PC-3 (cell line): Measurements from ENCODE around the gene SOWAHC. TPM values are rescaled to one million over a fixed set of nuclear protein-coding genes. Genes with fewer than 3 reads are reported as not detected.

ENCODE experiments used
- ATAC-seq: fragments of 200-7000 bp; cut with Tn5 transposase; 2 replicates; pipeline ENCODE4 v1.9.1; 2020; ENCODE audit warnings: mild to moderate bottlenecking, moderate library complexity
- BruUV-seq: library from RNA; stranded (reverse); fragments of 400-500 nt; replicated peaks from 2 replicates; lab custom pipeline; 2021; lab: Mats Ljungman, UMichigan
- CTCF ChIA-PET: fragments of 300-600 bp; sonication (Branson Sonifier 250); formaldehyde crosslinking; loops from one replicate; lab custom pipeline; 2022; ENCODE audit warnings: antibody characterized with exemption; lab: Charles Lee
- POLR2A ChIA-PET: fragments of 300-600 bp; sonication (Branson Sonifier 250); formaldehyde crosslinking; loops from one replicate; lab custom pipeline; 2022; ENCODE audit warnings: antibody characterized with exemption; ENCODE audit not compliant: unreplicated experiment; lab: Charles Lee
- DNase-seq: peaks from one replicate; pipeline ENCODE4 v3.0.0-alpha.2; 2015
- H2AFZ ChIP-seq: fragments of 300-600 bp; sonication (generic); 2 replicates; pipeline ENCODE4 v1.6.0; 2016; ENCODE audit warnings: antibody characterized with exemption, low read length
- H3F3A ChIP-seq: fragments of 300-600 bp; sonication (generic); one replicate; pipeline ENCODE4 v1.6.0; 2017; ENCODE audit warnings: antibody characterized with exemption, low read length, control low read depth, mild to moderate bottlenecking; ENCODE audit not compliant: unreplicated experiment
- H3K27ac ChIP-seq: fragments of 300-600 bp; sonication (generic); 2 replicates; pipeline ENCODE4 v1.5.1; 2016; ENCODE audit warnings: mild to moderate bottlenecking, low read length
- H3K27me3 ChIP-seq: fragments of 300-600 bp; sonication (generic); 2 replicates; pipeline ENCODE4 v1.6.1; 2016; ENCODE audit warnings: low read length, mixed read lengths
- H3K36me3 ChIP-seq: fragments of 300-600 bp; sonication (generic); 2 replicates; pipeline ENCODE4 v1.6.1; 2016; ENCODE audit warnings: low read depth, mixed run types, low read length, mixed read lengths
- H3K4me1 ChIP-seq: fragments of 300-600 bp; sonication (generic); 2 replicates; pipeline ENCODE4 v1.5.1; 2016; ENCODE audit warnings: low read length; ENCODE audit not compliant: insufficient read depth
- H3K4me2 ChIP-seq: fragments of 300-600 bp; sonication (generic); 2 replicates; pipeline ENCODE4 v1.6.0; 2016; ENCODE audit warnings: low read length
- H3K4me3 ChIP-seq: fragments of 300-600 bp; sonication (generic); 2 replicates; pipeline ENCODE4 v1.5.1; 2016; ENCODE audit warnings: mild to moderate bottlenecking, low read length, mixed read lengths
- H3K79me2 ChIP-seq: fragments of 300-600 bp; sonication (generic); 2 replicates; pipeline ENCODE4 v1.6.1; 2017; ENCODE audit warnings: low read length, mixed read lengths
- H3K9ac ChIP-seq: fragments of 300-600 bp; sonication (generic); 2 replicates; pipeline ENCODE4 v1.6.0; 2016; ENCODE audit warnings: mild to moderate bottlenecking, low read length
- H3K9me2 ChIP-seq: fragments of 300-600 bp; sonication (generic); replicated peaks from 2 replicates; pipeline ENCODE4 v1.6.1; 2016; ENCODE audit warnings: mixed run types, low read length, mixed read lengths
- H3K9me3 ChIP-seq: fragments of 300-600 bp; sonication (generic); 2 replicates; pipeline ENCODE4 v1.6.1; 2016; ENCODE audit warnings: low read length, mixed read lengths
- H4K20me1 ChIP-seq: fragments of 300-600 bp; sonication (generic); 2 replicates; pipeline ENCODE4 v1.6.1; 2016; ENCODE audit warnings: low read length, mixed read lengths
- CTCF ChIP-seq: fragments of 300-600 bp; sonication (generic); conservative IDR thresholded peaks from 2 replicates; pipeline ENCODE4 v1.5.1; 2017; ENCODE audit warnings: antibody characterized with exemption, low read depth, mild to moderate bottlenecking, low read length
- EZH2 ChIP-seq: fragments of 300-600 bp; sonication (generic); IDR thresholded peaks from one replicate; pipeline ENCODE4 v1.6.1; 2017; ENCODE audit warnings: antibody characterized with exemption, mild to moderate bottlenecking, low read length; ENCODE audit not compliant: unreplicated experiment
- EZH2phosphoT487 ChIP-seq: fragments of 300-600 bp; sonication (generic); IDR thresholded peaks from 2 replicates; pipeline ENCODE4 v1.6.1; 2018; ENCODE audit warnings: mild to moderate bottlenecking, antibody characterized with exemption, low read length, borderline replicate concordance
- intact Hi-C: fragments of 100-400 bp; cut with micrococcal nuclease; formaldehyde crosslinking; loops from 2 replicates; pipeline ENCODE4 v1.9.0; 2023
- total RNA-seq: library from RNA; depleted of rRNA; stranded (reverse); fragments of >200 nt; gene quantifications from 2 replicates; pipeline ENCODE4 v1.2.3, GENCODE V29; 2014

SOWAHC gene
- total RNA-seq, 1 experiment from 2014 or later: 27.4 TPM

GRCh38 chr2:109646961-109647360 is 32.8 kb downstream of the SOWAHC start:
- H3F3A ChIP-seq: no peaks in the 10 kb centered on the region
- CTCF ChIA-PET: no interaction called here
- POLR2A ChIA-PET: no interaction called here
- no peaks in the 10 kb centered on the region for H3K79me2 ChIP-seq
- ATAC-seq (no peak), DNase-seq (no peak)
- H3K27me3 ChIP-seq: no peaks in the 10 kb centered on the region
- no peaks in the 10 kb centered on the region for H3K9me2 ChIP-seq
- H3K4me1 ChIP-seq: peaks cover 9% of the 10 kb centered on the region
- no peaks in the 10 kb centered on the region for H3K36me3 ChIP-seq
- H3K4me2 ChIP-seq: no peak overlapping the region
- TF ChIP-seq EZH2 (no peak), EZH2phosphoT487 (no peak), CTCF (no peak)
- no peak overlapping the region for H2AFZ ChIP-seq
- H3K9ac ChIP-seq: no peak overlapping the region
- H3K27ac ChIP-seq: no peak overlapping the region
- intact Hi-C loops: no loop called here
- H4K20me1 ChIP-seq: no peaks in the 10 kb centered on the region
- no peak overlapping the region for H3K4me3 ChIP-seq
- no TSS peak for BruUV-seq
- no peaks in the 10 kb centered on the region for H3K9me3 ChIP-seq

GRCh38 chr2:109647636-109648035 is 33.5 kb downstream of the SOWAHC start:
- H3K27ac ChIP-seq: no peak overlapping the region
- no peaks in the 10 kb centered on the region for H4K20me1 ChIP-seq
- H3K4me3 ChIP-seq: no peak overlapping the region
- no peaks in the 10 kb centered on the region for H3K36me3 ChIP-seq
- H3K4me2 ChIP-seq: no peak overlapping the region
- H3K9me3 ChIP-seq: no peaks in the 10 kb centered on the region
- no peaks in the 10 kb centered on the region for H3K27me3 ChIP-seq
- H3K79me2 ChIP-seq: no peaks in the 10 kb centered on the region
- ChIA-PET POLR2A (no interaction called here), CTCF (no interaction called here)
- H3K4me1 ChIP-seq: peaks cover 9% of the 10 kb centered on the region
- H3F3A ChIP-seq: no peaks in the 10 kb centered on the region
- H3K9me2 ChIP-seq: no peaks in the 10 kb centered on the region
- DNase-seq (no peak), ATAC-seq (no peak)
- TF ChIP-seq EZH2phosphoT487 (no peak), CTCF (no peak), EZH2 (no peak)
- no peak overlapping the region for H2AFZ ChIP-seq
- intact Hi-C loops: no loop called here
- no TSS peak for BruUV-seq
- H3K9ac ChIP-seq: no peak overlapping the region

- H3K4me1 ChIP-seq: peaks cover 9% of the 10 kb centered on the region
- no peaks in the 10 kb centered on the region for H3K36me3 ChIP-seq
- H3K79me2 ChIP-seq: no peaks in the 10 kb centered on the region
- CTCF ChIA-PET: no interaction called here
- BruUV-seq: no TSS peak
- no peak overlapping the region for H3K27ac ChIP-seq
- no peaks in the 10 kb centered on the region for H3K27me3 ChIP-seq
- ATAC-seq: no peak
- no peak for DNase-seq
- H4K20me1 ChIP-seq: no peaks in the 10 kb centered on the region
- H3F3A ChIP-seq: no peaks in the 10 kb centered on the region
- no peak overlapping the region for H3K9ac ChIP-seq
- H3K4me3 ChIP-seq: no peak overlapping the region
- POLR2A ChIA-PET: no interaction called here
- H3K9me2 ChIP-seq: no peaks in the 10 kb centered on the region
- intact Hi-C loops: no loop called here
- no peaks in the 10 kb centered on the region for H3K9me3 ChIP-seq
- H2AFZ ChIP-seq: no peak overlapping the region
- no peak for TF ChIP-seq CTCF
- TF ChIP-seq EZH2phosphoT487: no peak
- TF ChIP-seq EZH2: no peak
- H3K4me2 ChIP-seq: no peak overlapping the region
Measured at GRCh38 chr2:109648041-109648527, 33.9 kb downstream of the SOWAHC start.
